ENCODE results near the gene CYP26C1.

Gene CYP26C1

DNA sequence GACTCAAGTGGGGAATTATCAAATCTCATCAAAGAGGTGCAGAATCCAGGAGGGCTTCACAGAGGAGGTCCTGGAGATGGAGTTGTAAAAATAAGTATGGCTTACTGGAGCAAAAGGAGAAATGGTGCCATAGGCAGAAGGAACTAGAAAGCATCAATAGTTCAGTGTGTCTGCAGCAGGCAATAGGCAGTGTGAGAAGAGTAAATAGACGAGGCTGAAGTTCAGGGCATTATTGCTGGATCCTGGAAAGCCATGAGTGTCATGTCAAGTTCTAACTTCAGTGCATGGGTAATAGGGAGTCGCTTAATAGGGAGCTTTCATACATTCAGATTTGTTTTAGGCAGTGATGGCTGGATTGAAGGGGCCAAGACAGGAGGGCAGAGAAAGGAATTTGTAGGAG is 52.4 kb downstream of the CYP26C1 start:
- DNase-seq (ENCODE audit: low read depth): no peak

DNA sequence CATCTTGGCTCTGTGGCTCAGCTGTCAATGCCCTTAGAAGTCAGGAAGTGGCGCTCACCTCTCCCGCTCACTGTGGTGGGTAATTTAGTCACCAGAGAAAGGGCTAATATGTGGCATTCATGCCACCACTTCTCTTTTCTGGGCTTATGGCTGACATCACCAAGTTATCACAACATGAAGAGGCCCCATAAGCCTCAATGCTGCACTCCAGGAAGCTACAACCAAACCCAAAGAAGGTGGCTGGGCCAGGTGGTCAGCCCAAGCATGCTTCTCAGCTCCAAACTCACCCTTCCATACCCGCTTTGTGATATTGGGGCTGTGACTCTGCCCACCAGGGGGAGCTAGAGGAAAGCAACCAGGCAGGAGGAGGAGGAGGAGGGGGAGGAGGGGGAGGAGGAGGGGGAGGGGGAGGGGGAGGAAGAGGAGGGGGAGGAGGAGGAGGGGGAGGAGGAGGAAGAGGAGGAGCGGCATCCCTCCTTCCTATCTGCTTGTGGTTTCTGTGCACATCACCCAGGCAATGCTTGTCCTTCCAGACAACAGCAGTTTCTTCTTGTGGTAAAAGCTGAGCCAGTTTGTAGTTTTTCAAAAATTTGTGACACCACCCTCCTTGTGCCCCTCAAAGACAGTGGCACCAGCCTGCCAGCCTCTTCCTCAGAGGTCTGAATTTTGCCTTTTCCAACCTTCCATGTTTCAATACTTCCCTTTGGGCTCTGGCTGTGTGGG is 55.2 kb downstream of the CYP26C1 start:
- DNase-seq (ENCODE audit: low read depth): peak; percentile 49
